SK-N-SH (cell line): Measurements from ENCODE around the gene CXCR3. TPM values are rescaled to one million over a fixed set of nuclear protein-coding genes. Genes with fewer than 3 reads are reported as not detected.

Source experiments
- CTCF ChIA-PET: fragments of 300-600, 350-600 bp; formaldehyde crosslinking; extraction: SDS; loops from one replicate; lab custom pipeline; 2021; lab: Yijun Ruan, JAX
- POLR2A ChIA-PET: fragments of 350-600 bp; sonication (Branson Sonifier 250); formaldehyde crosslinking; extraction: SDS; loops from one replicate; lab custom pipeline; 2020; ENCODE audit warnings: antibody characterized with exemption, inconsistent platforms; lab: Yijun Ruan, JAX
- DNase-seq: peaks from one replicate; pipeline ENCODE4 v3.0.0; 2012
- H2AFZ ChIP-seq: fragments of 200-600 bp; sonication (generic); 2 replicates; pipeline ENCODE4 v1.8.1; 2016; ENCODE audit warnings: antibody characterized with exemption, mild to moderate bottlenecking, low read depth
- H3F3A ChIP-seq: fragments of 200-600 bp; sonication (generic); replicated peaks from 2 replicates; pipeline ENCODE3; 2016; ENCODE audit warnings: antibody characterized with exemption, mild to moderate bottlenecking; ENCODE audit not compliant: insufficient read depth
- H3K27ac ChIP-seq, 2 experiments: fragments of 200-500 bp in 1 of 2; fragments of 200-600 bp in 1 of 2; sonication (Bioruptor generic) in 1 of 2; sonication (generic), shearing (Covaris generic) in 1 of 2; 2 replicates each; pipeline versions ENCODE4 v1.5.1 to v1.6.1; 2014 to 2016; ENCODE audit warnings: low read depth in 2 of 2, inconsistent platforms in 1 of 2, low read length in 1 of 2, mild to moderate bottlenecking in 1 of 2, mixed read lengths in 1 of 2
- H3K27me3 ChIP-seq: fragments of 200-600 bp; sonication (generic), shearing (Covaris generic); 2 replicates; pipeline ENCODE4 v1.6.1; 2016; ENCODE audit warnings: mixed run types; ENCODE audit not compliant: insufficient read depth
- H3K36me3 ChIP-seq, 2 experiments: fragments of 200-500 bp in 1 of 2; fragments of 200-600 bp in 1 of 2; sonication (Bioruptor generic) in 1 of 2; sonication (generic) in 1 of 2; replicated peaks in 1 of 2; 2 replicates each; pipeline versions ENCODE3 to v1.5.1; 2014 to 2016; ENCODE audit warnings: low read length in 1 of 2, mild to moderate bottlenecking in 1 of 2; ENCODE audit not compliant: insufficient read depth in 2 of 2, control insufficient read depth in 1 of 2
- H3K4me1 ChIP-seq, 2 experiments: fragments of 200-500 bp in 1 of 2; fragments of 200-600 bp in 1 of 2; sonication (Bioruptor generic) in 1 of 2; sonication (generic), shearing (Covaris generic) in 1 of 2; 2 replicates each; pipeline versions ENCODE4 v1.5.1 to v1.6.1; 2014 to 2016; ENCODE audit warnings: low read depth in 1 of 2, low read length in 1 of 2, mixed run types in 1 of 2; ENCODE audit not compliant: insufficient read depth in 2 of 2, control insufficient read depth in 1 of 2
- H3K4me2 ChIP-seq: fragments of 200-600 bp; sonication (generic), shearing (Covaris generic); 2 replicates; pipeline ENCODE4 v1.6.1; 2017; ENCODE audit warnings: mixed run types
- H3K4me3 ChIP-seq, 2 experiments: fragments of 200-500 bp in 1 of 2; fragments of 200-600 bp in 1 of 2; sonication (Bioruptor generic) in 1 of 2; sonication (generic), shearing (Covaris generic) in 1 of 2; 2 replicates each; pipeline versions ENCODE4 v1.5.1 to v1.8.1; 2014 to 2016; ENCODE audit warnings: low read depth in 2 of 2, inconsistent platforms in 1 of 2, low read length in 1 of 2, mild to moderate bottlenecking in 1 of 2, mixed read lengths in 1 of 2, moderate library complexity in 1 of 2
- H3K79me2 ChIP-seq: fragments of 200-600 bp; sonication (generic); 2 replicates; pipeline ENCODE4 v1.8.1; 2017; ENCODE audit warnings: mild to moderate bottlenecking; ENCODE audit not compliant: insufficient read depth
- H3K9ac ChIP-seq: fragments of 200-600 bp; sonication (generic); 2 replicates; pipeline ENCODE4 v1.6.1; 2017; ENCODE audit warnings: mixed run types
- H3K9me2 ChIP-seq: fragments of 200-600 bp; sonication (generic); 2 replicates; pipeline ENCODE4 v1.6.1; 2017; ENCODE audit warnings: mixed run types
- H3K9me3 ChIP-seq: fragments of 200-600 bp; sonication (generic); 2 replicates; pipeline ENCODE4 v1.6.1; 2017; ENCODE audit warnings: mixed run types, mild to moderate bottlenecking, moderate library complexity
- H4K20me1 ChIP-seq: fragments of 200-600 bp; sonication (generic); 2 replicates; pipeline ENCODE4 v1.6.1; 2017; ENCODE audit warnings: mild to moderate bottlenecking, mixed run types; ENCODE audit not compliant: insufficient read depth
- IRF3 ChIP-seq: fragments of 150-350 bp; IDR thresholded peaks from 2 replicates; pipeline ENCODE4 v1.6.1; 2016; ENCODE audit warnings: mild to moderate bottlenecking, low read depth, low read length
- MAX ChIP-seq: IDR thresholded peaks from 2 replicates; pipeline ENCODE4 v1.4.0; 2012; ENCODE audit warnings: low read depth
- MXI1 ChIP-seq: IDR thresholded peaks from 2 replicates; pipeline ENCODE4 v1.6.1; 2012; ENCODE audit warnings: mild to moderate bottlenecking, low read depth, low read length, improper control_type of control experiment
- NRF1 ChIP-seq: IDR thresholded peaks from 2 replicates; pipeline ENCODE4 v1.6.1; 2012; ENCODE audit warnings: low read depth, mild to moderate bottlenecking, low read length
- PBX3 ChIP-seq: IDR thresholded peaks from 2 replicates; pipeline ENCODE4; 2012
- RAD21 ChIP-seq: IDR thresholded peaks from 2 replicates; pipeline ENCODE4 v1.6.1; 2012; ENCODE audit warnings: mild to moderate bottlenecking, low read length
- RCOR1 ChIP-seq: fragments of 150-350 bp; IDR thresholded peaks from 2 replicates; pipeline ENCODE4 v1.6.1; 2017; ENCODE audit warnings: antibody characterized with exemption, low read length
- REST ChIP-seq: IDR thresholded peaks from 2 replicates; pipeline ENCODE4 v1.6.1; 2012; ENCODE audit warnings: mild to moderate bottlenecking, low read depth, low read length, moderate library complexity
- RXRA ChIP-seq: IDR thresholded peaks from 2 replicates; pipeline ENCODE4 v1.4.0; 2012; ENCODE audit warnings: low read depth, mild to moderate bottlenecking, borderline replicate concordance
- SIN3A ChIP-seq: IDR thresholded peaks from 2 replicates; pipeline ENCODE4 v1.6.1; 2012; ENCODE audit warnings: low read depth, mild to moderate bottlenecking, low read length, moderate library complexity, borderline replicate concordance
- SMC3 ChIP-seq: IDR thresholded peaks from 2 replicates; pipeline ENCODE4 v1.6.1; 2012; ENCODE audit warnings: low read depth, low read length, improper control_type of control experiment
- TAF1 ChIP-seq: IDR thresholded peaks from 2 replicates; pipeline ENCODE4 v1.6.1; 2012; ENCODE audit warnings: low read depth, mild to moderate bottlenecking, low read length, moderate library complexity, borderline replicate concordance
- TEAD4 ChIP-seq: IDR thresholded peaks from 2 replicates; pipeline ENCODE4 v1.4.0; 2012; ENCODE audit warnings: mild to moderate bottlenecking, borderline replicate concordance; ENCODE audit not compliant: insufficient read depth
- USF2 ChIP-seq: fragments of 150-350 bp; IDR thresholded peaks from 2 replicates; pipeline ENCODE4 v1.6.1; 2017; ENCODE audit warnings: antibody characterized with exemption, low read length, low read depth, borderline replicate concordance
- WGBS: methylation state at CpG from one replicate; pipeline ENCODE4 v1.1.6; 2017; ENCODE audit warnings: low lambda C conversion rate; 5-methylcytosine and 5-hydroxymethylcytosine counted together
- polyA plus RNA-seq, 3 experiments: library from polyadenylated mRNA; depleted of rRNA; stranded (reverse); fragments of >200 nt; gene quantifications; 2 replicates each; pipeline ENCODE4 v1.2.3, GENCODE V29; 2012

Gene CXCR3
- polyA plus RNA-seq, 1 of the 3 experiments (the other 2 are of a cell fraction): not detected

- Histone ChIP-seq H3K9ac (no peak overlapping the region), H3K4me2 (no peak overlapping the region), H3K4me3 (no peak overlapping the region), H2AFZ (no peak overlapping the region), H3K27ac (no peak overlapping the region), H3K9me3 (no peaks in the 10 kb centered on the region), H3K36me3 (peaks cover 20 to 30% of the 10 kb centered on the region in 2 experiments)
- DNase-seq: peak; percentile 37
- ChIA-PET CTCF (no interaction called here), POLR2A (no interaction called here)
- TF ChIP-seq SIN3A (no peak), TAF1 (no peak), TEAD4 (no peak), RCOR1 (no peak), USF2 (no peak), SMC3 (no peak), RXRA (no peak), IRF3 (no peak), REST (no peak), RAD21 (no peak), MAX (no peak), PBX3 (no peak), MXI1 (no peak), NRF1 (no peak)
- TF ChIP-seq, all 33 proteins: peak for 0
- Histone ChIP-seq H3K27me3 (peaks cover 11% of the 10 kb centered on the region; the same call in 1 of the 2 replicates), H3K79me2 (no peaks in the 10 kb centered on the region), H3F3A (peaks cover 16% of the 10 kb centered on the region), H3K4me1 (no peaks in the 10 kb centered on the region), H4K20me1 (peaks cover 9% of the 10 kb centered on the region; the same call in 1 of the 2 replicates), H3K9me2 (no peaks in the 10 kb centered on the region)
- WGBS: 71% methylated on average over 24 of the region's 24 CpGs
These were observed 40.6 kb downstream of the CXCR3 start for GRCh38 chrX:71577682-71578081.
